IMR-90 (cell line): Measurements from ENCODE around the gene GFAP. TPM values are rescaled to one million over a fixed set of nuclear protein-coding genes. Genes with fewer than 3 reads are reported as not detected.

ENCODE experiments used
- ATAC-seq: fragments of 200-7000 bp; cut with Tn5 transposase; 2 replicates; pipeline ENCODE4 v1.9.1; 2020; ENCODE audit warnings: low read depth, mild to moderate bottlenecking, moderate library complexity
- BruUV-seq: library from RNA; stranded (reverse); fragments of 400-500 nt; replicated peaks from 2 replicates; lab custom pipeline; 2021; lab: Mats Ljungman, UMichigan
- CTCF ChIA-PET: fragments of 300-600 bp; formaldehyde crosslinking; extraction: SDS; loops from one replicate; lab custom pipeline; 2021; ENCODE audit warnings: antibody characterized with exemption; lab: Yijun Ruan, JAX
- POLR2A ChIA-PET: fragments of 300-600 bp; sonication (Branson Sonifier 250); formaldehyde crosslinking; loops from one replicate; lab custom pipeline; 2022; ENCODE audit warnings: antibody characterized with exemption; ENCODE audit not compliant: unreplicated experiment; lab: Charles Lee
- DNase-seq: peaks from one replicate; pipeline ENCODE4 v3.0.0; 2013
- H2AFZ ChIP-seq: replicated peaks from 2 replicates; pipeline ENCODE3; 2013; ENCODE audit warnings: low read length, mild to moderate bottlenecking; ENCODE audit not compliant: poor library complexity
- H2AK5ac ChIP-seq: 2 replicates; pipeline ENCODE4 v1.6.1; 2013; ENCODE audit warnings: low read depth, low read length, inconsistent platforms
- H2AK9ac ChIP-seq: replicated peaks from 2 replicates; pipeline ENCODE3; 2013; ENCODE audit warnings: mild to moderate bottlenecking, low read depth, low read length, moderate library complexity; ENCODE audit not compliant: poor library complexity
- H2BK120ac ChIP-seq: 2 replicates; pipeline ENCODE4 v1.6.1; 2013; ENCODE audit warnings: low read depth, low read length, inconsistent platforms
- H2BK15ac ChIP-seq: 3 replicates; pipeline ENCODE4 v1.6.1; 2013; ENCODE audit warnings: low read depth, low read length, inconsistent platforms
- H2BK20ac ChIP-seq: 2 replicates; pipeline ENCODE4 v1.6.1; 2013; ENCODE audit warnings: low read depth, mild to moderate bottlenecking, inconsistent platforms, low read length, moderate library complexity
- H2BK5ac ChIP-seq: 2 replicates; pipeline ENCODE4 v1.6.1; 2013; ENCODE audit warnings: mild to moderate bottlenecking, low read depth, low read length, inconsistent platforms; ENCODE audit not compliant: poor library complexity, severe bottlenecking
- H3K14ac ChIP-seq: replicated peaks from 2 replicates; pipeline ENCODE4 v1.6.1; 2013; ENCODE audit warnings: low read depth, low read length, inconsistent platforms
- H3K18ac ChIP-seq: 2 replicates; pipeline ENCODE4 v1.6.1; 2013; ENCODE audit warnings: low read depth, low read length, control low read depth
- H3K23ac ChIP-seq: 2 replicates; pipeline ENCODE4 v1.6.1; 2013; ENCODE audit warnings: low read depth, low read length, inconsistent platforms
- H3K27ac ChIP-seq: 2 replicates; pipeline ENCODE4 v1.5.1; 2013; ENCODE audit warnings: mild to moderate bottlenecking, control low read depth, low read length; ENCODE audit not compliant: insufficient read depth
- H3K27me3 ChIP-seq: 2 replicates; pipeline ENCODE4 v1.6.1; 2013; ENCODE audit warnings: low read length; ENCODE audit not compliant: control insufficient read depth, insufficient read depth
- H3K36me3 ChIP-seq: 2 replicates; pipeline ENCODE4 v1.6.1; 2013; ENCODE audit warnings: low read length, mixed read lengths; ENCODE audit not compliant: control insufficient read depth, insufficient read depth
- H3K4ac ChIP-seq: 2 replicates; pipeline ENCODE4 v1.6.1; 2013; ENCODE audit warnings: low read depth, low read length, inconsistent platforms
- H3K4me1 ChIP-seq: 2 replicates; pipeline ENCODE4 v1.6.1; 2013; ENCODE audit warnings: low read length, mixed read lengths; ENCODE audit not compliant: control insufficient read depth, insufficient read depth
- H3K4me2 ChIP-seq: 2 replicates; pipeline ENCODE4 v1.6.1; 2013; ENCODE audit warnings: low read depth, mild to moderate bottlenecking, control low read depth, low read length, moderate library complexity
- H3K4me3 ChIP-seq: 2 replicates; pipeline ENCODE4 v1.5.1; 2013; ENCODE audit warnings: low read depth, mild to moderate bottlenecking, control low read depth, low read length, moderate library complexity; ENCODE audit not compliant: insufficient read depth
- H3K56ac ChIP-seq: 2 replicates; pipeline ENCODE4 v1.6.1; 2013; ENCODE audit warnings: low read length, inconsistent platforms; ENCODE audit not compliant: insufficient read depth; ENCODE audit errors: extremely low read depth
- H3K79me1 ChIP-seq, 2 experiments: 2 replicates each; pipeline ENCODE4 v1.6.1; 2013; ENCODE audit warnings: low read length in 2 of 2, inconsistent platforms in 1 of 2, low read depth in 1 of 2
- H3K9ac ChIP-seq: 2 replicates; pipeline ENCODE4 v1.6.1; 2013; ENCODE audit warnings: low read depth, low read length, control low read depth
- H3K9me1 ChIP-seq: 2 replicates; pipeline ENCODE4 v1.6.1; 2013; ENCODE audit warnings: low read length, inconsistent platforms; ENCODE audit not compliant: insufficient read depth
- H3K9me3 ChIP-seq: 2 replicates; pipeline ENCODE4 v1.6.1; 2013; ENCODE audit warnings: low read length; ENCODE audit not compliant: control insufficient read depth, insufficient read depth
- H4K20me1 ChIP-seq: 2 replicates; pipeline ENCODE4 v1.6.1; 2013; ENCODE audit warnings: low read length, inconsistent platforms; ENCODE audit not compliant: insufficient read depth
- H4K5ac ChIP-seq: 2 replicates; pipeline ENCODE4 v1.6.1; 2013; ENCODE audit warnings: mild to moderate bottlenecking, low read depth, low read length, control low read depth
- H4K8ac ChIP-seq, 2 experiments: 2 replicates each; pipeline ENCODE4 v1.6.1; 2013; ENCODE audit warnings: low read depth in 2 of 2, low read length in 2 of 2, control low read depth in 1 of 2, inconsistent platforms in 1 of 2
- H4K91ac ChIP-seq: 2 replicates; pipeline ENCODE4 v1.6.1; 2013; ENCODE audit warnings: low read depth, low read length, inconsistent platforms; ENCODE audit not compliant: insufficient read depth
- BHLHE40 ChIP-seq: fragments of 150-350 bp; IDR thresholded peaks from 2 replicates; pipeline ENCODE4 v1.6.1; 2016; ENCODE audit warnings: mild to moderate bottlenecking, low read depth, low read length
- CHD1 ChIP-seq: IDR thresholded peaks from 2 replicates; pipeline ENCODE4 v1.6.1; 2012; ENCODE audit warnings: low read depth, low read length, improper control_type of control experiment
- FOS ChIP-seq: fragments of 150-350 bp; IDR thresholded peaks from 2 replicates; pipeline ENCODE4 v1.6.1; 2016; ENCODE audit warnings: low read depth, low read length
- MAFK ChIP-seq: IDR thresholded peaks from 2 replicates; pipeline ENCODE4 v1.6.1; 2012; ENCODE audit warnings: low read depth, low read length, improper control_type of control experiment
- MAZ ChIP-seq: IDR thresholded peaks from 2 replicates; pipeline ENCODE4 v1.6.1; 2012; ENCODE audit warnings: low read depth, mild to moderate bottlenecking, low read length, improper control_type of control experiment, moderate library complexity, borderline replicate concordance
- MXI1 ChIP-seq: IDR thresholded peaks from 2 replicates; pipeline ENCODE4 v1.6.1; 2012; ENCODE audit warnings: low read depth, mild to moderate bottlenecking, low read length, moderate library complexity, borderline replicate concordance
- NFE2L2 ChIP-seq: fragments of 150-350 bp; IDR thresholded peaks from 2 replicates; pipeline ENCODE4 v1.6.1; 2016; ENCODE audit warnings: low read depth, mild to moderate bottlenecking, low read length
- RCOR1 ChIP-seq: IDR thresholded peaks from 2 replicates; pipeline ENCODE4 v1.6.1; 2012; ENCODE audit warnings: mild to moderate bottlenecking, low read length, improper control_type of control experiment; ENCODE audit not compliant: insufficient replicate concordance
- RFX5 ChIP-seq: IDR thresholded peaks from 2 replicates; pipeline ENCODE4 v1.8.0; 2012; ENCODE audit warnings: low read depth, mild to moderate bottlenecking, low read length, moderate library complexity
- SMC3 ChIP-seq: fragments of 150-350 bp; IDR thresholded peaks from 2 replicates; pipeline ENCODE4 v1.6.1; 2016; ENCODE audit warnings: low read depth, mild to moderate bottlenecking, antibody characterized with exemption, low read length, moderate library complexity
- WGBS, 2 experiments: methylation state at CpG; one replicate each; pipeline versions ENCODE4 v1.1.5 to v1.1.7; 2013; ENCODE audit warnings: missing lambda C conversion rate in 2 of 2; ENCODE audit not compliant: insufficient read length in 1 of 2; ENCODE audit errors: extremely low coverage in 2 of 2; 5-methylcytosine and 5-hydroxymethylcytosine counted together
- dilution Hi-C: fragments of 300-500 bp; cut with HindIII; formaldehyde crosslinking; loops from one replicate; pipeline ENCODE4 v1.14.3; 2018; ENCODE audit warnings: low sequenced_read_pairs; ENCODE audit not compliant: unreplicated experiment
- in situ Hi-C: fragments of 300-500 bp; cut with MboI; formaldehyde crosslinking; loops from 3 replicates; pipeline ENCODE4 v1.14.3; 2019; ENCODE audit warnings: low sequenced_read_pairs, inconsistent platforms, mixed read lengths
- intact Hi-C: fragments of 100-400 bp; cut with micrococcal nuclease; formaldehyde crosslinking; loops from 2 replicates; pipeline ENCODE4 v1.10.0; 2022
- polyA plus RNA-seq, 3 experiments: library from polyadenylated mRNA; depleted of rRNA; stranded (reverse); fragments of >200 nt; gene quantifications; 2 replicates each; pipeline ENCODE4 v1.2.3, GENCODE V29; 2012; ENCODE audit warnings: low replicate concordance in 1 of 3
- total RNA-seq: library from RNA; depleted of rRNA; stranded (reverse); fragments of >200 nt; gene quantifications from 2 replicates; pipeline ENCODE4 v1.2.3, GENCODE V29; 2012
- TF ChIP-seq, protein P1 (sequence below): fragments of 150-350 bp; IDR thresholded peaks from 2 replicates; pipeline ENCODE4 v1.6.1; 2016; ENCODE audit warnings: low read depth, mild to moderate bottlenecking, low read length, moderate library complexity, borderline replicate concordance
- TF ChIP-seq, protein P2 (sequence below): fragments of 150-350 bp; IDR thresholded peaks from 2 replicates; pipeline ENCODE4 v1.6.1; 2017; ENCODE audit warnings: mild to moderate bottlenecking, antibody characterized with exemption, low read length, low read depth
- TF ChIP-seq, protein P3 (sequence below): conservative IDR thresholded peaks from 2 replicates; pipeline ENCODE4 v1.5.1; 2012; ENCODE audit warnings: mild to moderate bottlenecking, low read depth, low read length, improper control_type of control experiment

Gene GFAP
- total and polyA plus RNA-seq, 2 of the 4 experiments (the other 2 are of a cell fraction): 0.18 to 0.19 TPM

DNA sequence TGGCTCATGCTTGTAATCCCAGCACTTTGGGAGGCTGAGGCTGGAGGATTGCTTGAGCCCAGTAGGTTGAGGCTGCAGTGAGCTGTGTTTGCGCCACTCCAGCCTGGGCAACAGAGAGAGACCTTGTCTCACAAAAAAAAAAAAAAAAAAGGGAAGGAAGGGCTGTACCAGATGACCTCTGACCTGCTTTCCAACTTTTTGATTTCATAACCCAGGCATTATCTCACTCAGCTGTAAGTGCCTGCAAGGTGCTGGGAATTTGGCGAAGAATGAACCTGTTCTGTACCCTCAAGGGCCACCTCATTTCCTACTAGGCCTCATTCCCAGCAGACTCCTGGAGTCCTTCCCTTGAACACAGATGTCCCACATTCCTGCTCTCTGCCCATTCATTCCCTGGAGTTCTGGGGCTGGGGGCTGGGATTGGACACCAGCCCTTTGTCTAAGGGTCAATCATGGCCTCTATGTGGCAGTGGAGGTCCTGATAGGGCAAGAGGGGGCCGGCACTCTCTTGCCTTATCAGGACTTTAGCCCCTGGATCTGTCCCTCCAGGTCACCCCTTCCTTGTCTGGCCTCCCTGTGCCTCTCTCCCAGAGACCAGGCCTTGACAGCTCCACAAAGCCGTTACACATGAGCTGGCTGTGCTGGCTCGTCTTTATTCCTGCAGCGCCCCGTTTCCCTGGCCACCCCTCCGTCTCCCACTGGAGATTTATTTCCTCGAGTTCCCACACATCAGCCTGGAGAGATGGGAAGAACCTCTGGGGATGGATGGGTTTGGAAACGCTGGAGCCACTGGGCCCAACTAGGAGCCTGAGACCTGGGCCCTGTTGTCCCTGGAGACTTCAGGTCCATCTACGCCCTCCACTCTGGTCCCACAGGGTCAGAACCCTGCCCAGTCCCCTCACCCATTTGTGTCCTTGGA, 821 bp upstream of the GFAP start:
- H2BK120ac ChIP-seq: 0 out of 2 replicates have a peak overlapping the region, but pooled peaks have one; percentile 43
- no peak overlapping the region for H2BK15ac ChIP-seq
- no TSS peak for BruUV-seq
- intact Hi-C loops (no loop called here), dilution Hi-C loops (no loop called here), in situ Hi-C loops (no loop called here)
- no peak overlapping the region for H3K14ac ChIP-seq
- no peak overlapping the region for H3K4me3 ChIP-seq
- H3K9me1 ChIP-seq: no peaks in the 10 kb centered on the region
- peak overlapping the region in 1 of 2 experiments; percentile 4; a peak in 1 of 4 replicates for H4K8ac ChIP-seq
- no peak overlapping the region for H3K4me2 ChIP-seq
- H2BK5ac ChIP-seq: no peak overlapping the region
- H3K18ac ChIP-seq: no peak overlapping the region
- no peak overlapping the region for H3K27ac ChIP-seq
- peaks cover 9% of the 10 kb centered on the region; the same call in 1 of the 2 replicates for H3K4me1 ChIP-seq
- H3K79me1 ChIP-seq: no peaks in the 10 kb centered on the region
- peak overlapping the region; percentile 77 for H2AFZ ChIP-seq
- ATAC-seq: no peak
- H3K36me3 ChIP-seq: no peaks in the 10 kb centered on the region
- H3K9ac ChIP-seq: no peak overlapping the region
- H4K91ac ChIP-seq: no peak overlapping the region; the same call in 1 of the 2 replicates
- 72% methylated on average over 3 of the region's 11 CpGs; no CpG with 5 or more reads in 1 of the 2 experiments for WGBS, 2 experiments
- H4K5ac ChIP-seq: no peak overlapping the region
- H3K9me3 ChIP-seq: no peaks in the 10 kb centered on the region
- no peak for DNase-seq
- no peak overlapping the region for H2BK20ac ChIP-seq
- H4K20me1 ChIP-seq: no peaks in the 10 kb centered on the region; the same call in 1 of the 2 replicates
- H2AK5ac ChIP-seq: 0 out of 2 replicates have a peak overlapping the region, but pooled peaks have one; percentile 18
- H2AK9ac ChIP-seq: peak overlapping the region; percentile 48
- CTCF ChIA-PET: interaction anchor here (1.0 kb wide), 1 partner anchor 105 kb away, joined by 3 read pairs; no protein-coding TSS in a partner anchor
- H3K23ac ChIP-seq: no peak overlapping the region
- H3K56ac ChIP-seq: no peak overlapping the region
- POLR2A ChIA-PET: no interaction called here
- no peak overlapping the region for H3K4ac ChIP-seq
- peaks cover 14% of the 10 kb centered on the region; the same call in 1 of the 2 replicates for H3K27me3 ChIP-seq
- TF ChIP-seq, protein P1, sequence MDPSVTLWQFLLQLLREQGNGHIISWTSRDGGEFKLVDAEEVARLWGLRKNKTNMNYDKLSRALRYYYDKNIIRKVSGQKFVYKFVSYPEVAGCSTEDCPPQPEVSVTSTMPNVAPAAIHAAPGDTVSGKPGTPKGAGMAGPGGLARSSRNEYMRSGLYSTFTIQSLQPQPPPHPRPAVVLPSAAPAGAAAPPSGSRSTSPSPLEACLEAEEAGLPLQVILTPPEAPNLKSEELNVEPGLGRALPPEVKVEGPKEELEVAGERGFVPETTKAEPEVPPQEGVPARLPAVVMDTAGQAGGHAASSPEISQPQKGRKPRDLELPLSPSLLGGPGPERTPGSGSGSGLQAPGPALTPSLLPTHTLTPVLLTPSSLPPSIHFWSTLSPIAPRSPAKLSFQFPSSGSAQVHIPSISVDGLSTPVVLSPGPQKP: no peak
- TF ChIP-seq MXI1 (no peak), CHD1 (no peak), BHLHE40 (no peak), MAFK (no peak), SMC3 (no peak), NFE2L2 (no peak), RFX5 (no peak), RCOR1 (no peak), MAZ (no peak), FOS (no peak)
- TF ChIP-seq, protein P2, sequence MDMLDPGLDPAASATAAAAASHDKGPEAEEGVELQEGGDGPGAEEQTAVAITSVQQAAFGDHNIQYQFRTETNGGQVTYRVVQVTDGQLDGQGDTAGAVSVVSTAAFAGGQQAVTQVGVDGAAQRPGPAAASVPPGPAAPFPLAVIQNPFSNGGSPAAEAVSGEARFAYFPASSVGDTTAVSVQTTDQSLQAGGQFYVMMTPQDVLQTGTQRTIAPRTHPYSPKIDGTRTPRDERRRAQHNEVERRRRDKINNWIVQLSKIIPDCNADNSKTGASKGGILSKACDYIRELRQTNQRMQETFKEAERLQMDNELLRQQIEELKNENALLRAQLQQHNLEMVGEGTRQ: no peak
- TF ChIP-seq, protein P3, sequence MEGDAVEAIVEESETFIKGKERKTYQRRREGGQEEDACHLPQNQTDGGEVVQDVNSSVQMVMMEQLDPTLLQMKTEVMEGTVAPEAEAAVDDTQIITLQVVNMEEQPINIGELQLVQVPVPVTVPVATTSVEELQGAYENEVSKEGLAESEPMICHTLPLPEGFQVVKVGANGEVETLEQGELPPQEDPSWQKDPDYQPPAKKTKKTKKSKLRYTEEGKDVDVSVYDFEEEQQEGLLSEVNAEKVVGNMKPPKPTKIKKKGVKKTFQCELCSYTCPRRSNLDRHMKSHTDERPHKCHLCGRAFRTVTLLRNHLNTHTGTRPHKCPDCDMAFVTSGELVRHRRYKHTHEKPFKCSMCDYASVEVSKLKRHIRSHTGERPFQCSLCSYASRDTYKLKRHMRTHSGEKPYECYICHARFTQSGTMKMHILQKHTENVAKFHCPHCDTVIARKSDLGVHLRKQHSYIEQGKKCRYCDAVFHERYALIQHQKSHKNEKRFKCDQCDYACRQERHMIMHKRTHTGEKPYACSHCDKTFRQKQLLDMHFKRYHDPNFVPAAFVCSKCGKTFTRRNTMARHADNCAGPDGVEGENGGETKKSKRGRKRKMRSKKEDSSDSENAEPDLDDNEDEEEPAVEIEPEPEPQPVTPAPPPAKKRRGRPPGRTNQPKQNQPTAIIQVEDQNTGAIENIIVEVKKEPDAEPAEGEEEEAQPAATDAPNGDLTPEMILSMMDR: no peak
